H1 (cell line): ENCODE data around the gene CLDN2. TPM values are rescaled to one million over a fixed set of nuclear protein-coding genes. Genes with fewer than 3 reads are reported as not detected.
"Not testable (repeated sequence)": the region's sequence is repeated elsewhere in the genome, so short reads cannot be mapped to it uniquely, and the experiment has no call there.

Source experiments
- CTCF ChIA-PET: fragments of 300-600 bp; sonication (Branson Sonifier 250); formaldehyde crosslinking; loops from one replicate; lab custom pipeline; 2021; ENCODE audit not compliant: partially characterized antibody; lab: Charles Lee
- POLR2A ChIA-PET: fragments of 300-600 bp; sonication (Branson Sonifier 250); formaldehyde crosslinking; loops from one replicate; lab custom pipeline; 2021; ENCODE audit warnings: inconsistent platforms; ENCODE audit not compliant: partially characterized antibody; lab: Charles Lee
- DNase-seq, 2 experiments: peaks; one replicate each; pipeline versions ENCODE4 v3.0.0 to v3.0.0-alpha.2; 2010 to 2022; ENCODE audit warnings: low spot score in 2 of 2, low read depth in 1 of 2, mixed read lengths in 1 of 2
- FAIRE-seq: peaks from 2 replicates; lab custom pipeline; 2011; peaks lifted over from hg19 to GRCh38; lab: Jason Lieb, UNC
- H2AFZ ChIP-seq: 2 replicates; pipeline ENCODE4 v1.8.1; 2012; ENCODE audit warnings: low read length, inconsistent platforms
- H2AK5ac ChIP-seq: 2 replicates; pipeline ENCODE4 v1.6.1; 2013; ENCODE audit warnings: low read depth, low read length
- H2BK120ac ChIP-seq: replicated peaks from 2 replicates; pipeline ENCODE3; 2013; ENCODE audit warnings: low read depth, low read length, inconsistent platforms
- H2BK12ac ChIP-seq: 2 replicates; pipeline ENCODE4 v1.6.1; 2013; ENCODE audit warnings: low read depth, low read length
- H2BK15ac ChIP-seq: 2 replicates; pipeline ENCODE4 v1.6.1; 2013; ENCODE audit warnings: low read length
- H2BK20ac ChIP-seq: 2 replicates; pipeline ENCODE4 v1.6.1; 2013; ENCODE audit warnings: low read length
- H2BK5ac ChIP-seq: 2 replicates; pipeline ENCODE4 v1.6.1; 2013; ENCODE audit warnings: low read depth, low read length
- H3K14ac ChIP-seq: 2 replicates; pipeline ENCODE4 v1.6.1; 2013; ENCODE audit warnings: inconsistent platforms; ENCODE audit not compliant: insufficient read length
- H3K18ac ChIP-seq: 2 replicates; pipeline ENCODE4 v1.6.1; 2013; ENCODE audit warnings: low read length; ENCODE audit errors: extremely low read depth
- H3K23ac ChIP-seq: 2 replicates; pipeline ENCODE4 v1.6.1; 2013; ENCODE audit warnings: inconsistent platforms; ENCODE audit not compliant: insufficient read length
- H3K23me2 ChIP-seq: 2 replicates; pipeline ENCODE4 v1.6.1; 2013; ENCODE audit warnings: low read depth, low read length
- H3K27ac ChIP-seq: 2 replicates; pipeline ENCODE4 v1.6.1; 2011; ENCODE audit warnings: low read depth, low read length, inconsistent platforms
- H3K27me3 ChIP-seq, 4 experiments: replicated peaks in 1 of 4; 1 replicate in 1 of 4; 2 replicates in 3 of 4; pipeline versions ENCODE4 v1.6.1 to v1.8.1; 2011 to 2013; ENCODE audit warnings: low read length in 3 of 4, mild to moderate bottlenecking in 3 of 4, inconsistent platforms in 2 of 4, mixed read lengths in 2 of 4, moderate library complexity in 1 of 4; ENCODE audit not compliant: control insufficient read depth in 3 of 4, insufficient read depth in 3 of 4; ENCODE audit errors: extremely low read depth in 1 of 4
- H3K36me3 ChIP-seq, 4 experiments: 2 replicates each; pipeline versions ENCODE4 v1.6.1 to v1.8.1; 2011 to 2013; ENCODE audit warnings: mild to moderate bottlenecking in 4 of 4, low read length in 3 of 4, moderate library complexity in 2 of 4, control low read depth in 1 of 4, inconsistent platforms in 1 of 4; ENCODE audit not compliant: insufficient read depth in 4 of 4, control insufficient read depth in 2 of 4
- H3K4ac ChIP-seq: replicated peaks from 2 replicates; pipeline ENCODE3; 2013; ENCODE audit warnings: low read length, low read depth, mixed read lengths, inconsistent platforms; ENCODE audit not compliant: insufficient read length
- H3K4me1 ChIP-seq, 4 experiments: replicated peaks in 1 of 4; 1 replicate in 1 of 4; 2 replicates in 3 of 4; pipeline versions ENCODE4 v1.6.1 to v1.8.1; 2011 to 2013; ENCODE audit warnings: low read length in 3 of 4, inconsistent platforms in 2 of 4, mixed read lengths in 1 of 4; ENCODE audit not compliant: insufficient read depth in 4 of 4, control insufficient read depth in 3 of 4
- H3K4me2 ChIP-seq, 2 experiments: 2 replicates each; pipeline versions ENCODE4 v1.6.1 to v1.8.1; 2011 to 2013; ENCODE audit warnings: low read depth in 2 of 2, low read length in 2 of 2, control low read depth in 1 of 2, inconsistent platforms in 1 of 2, mild to moderate bottlenecking in 1 of 2; ENCODE audit not compliant: insufficient read depth in 1 of 2
- H3K4me3 ChIP-seq, 4 experiments: fragments of 200-600, 300-600 bp in 1 of 4; sonication (generic), shearing (Covaris generic), sonication (Bioruptor Twin) in 1 of 4; 2 replicates each; pipeline versions ENCODE4 v1.5.1 to v1.8.1; 2011 to 2016; ENCODE audit warnings: low read length in 4 of 4, low read depth in 3 of 4, control low read depth in 2 of 4, inconsistent platforms in 2 of 4, mild to moderate bottlenecking in 2 of 4, mixed read lengths in 1 of 4, moderate library complexity in 1 of 4; ENCODE audit not compliant: insufficient read depth in 2 of 4; ENCODE audit errors: extremely low read depth in 1 of 4
- H3K56ac ChIP-seq: replicated peaks from 2 replicates; pipeline ENCODE3; 2013; ENCODE audit warnings: low read depth, mild to moderate bottlenecking, mixed read lengths, low read length, inconsistent platforms; ENCODE audit not compliant: insufficient read length
- H3K79me1 ChIP-seq: 2 replicates; pipeline ENCODE4 v1.6.1; 2013; ENCODE audit warnings: low read depth, low read length, control low read depth
- H3K79me2 ChIP-seq, 2 experiments: 2 replicates each; pipeline versions ENCODE4 v1.6.1 to v1.8.1; 2012 to 2013; ENCODE audit warnings: low read length in 2 of 2, mild to moderate bottlenecking in 2 of 2, inconsistent platforms in 1 of 2; ENCODE audit not compliant: insufficient read depth in 2 of 2, control insufficient read depth in 1 of 2
- H3K9ac ChIP-seq, 4 experiments: replicated peaks in 1 of 4; 1 replicate in 1 of 4; 2 replicates in 3 of 4; pipeline versions ENCODE4 v1.6.1 to v1.8.1; 2011 to 2013; ENCODE audit warnings: low read depth in 3 of 4, low read length in 3 of 4, control low read depth in 2 of 4, mild to moderate bottlenecking in 2 of 4, moderate library complexity in 2 of 4, inconsistent platforms in 1 of 4; ENCODE audit errors: extremely low read depth in 1 of 4
- H3K9me3 ChIP-seq, 2 experiments: 2 replicates each; pipeline versions ENCODE4 v1.6.1 to v1.8.1; 2012 to 2013; ENCODE audit warnings: mild to moderate bottlenecking in 2 of 2, moderate library complexity in 2 of 2, control low read depth in 1 of 2, inconsistent platforms in 1 of 2, low read depth in 1 of 2, low read length in 1 of 2, mixed read lengths in 1 of 2; ENCODE audit not compliant: insufficient read depth in 2 of 2
- H4K20me1 ChIP-seq, 2 experiments: replicated peaks in 1 of 2; 2 replicates each; pipeline versions ENCODE3 to v1.8.1; 2011 to 2013; ENCODE audit warnings: inconsistent platforms in 2 of 2, low read length in 2 of 2, mild to moderate bottlenecking in 1 of 2; ENCODE audit not compliant: insufficient read depth in 2 of 2, control insufficient read depth in 1 of 2
- H4K5ac ChIP-seq: 2 replicates; pipeline ENCODE4 v1.6.1; 2013; ENCODE audit warnings: low read length, low read depth, mixed read lengths, inconsistent platforms; ENCODE audit not compliant: insufficient read length
- H4K8ac ChIP-seq: 2 replicates; pipeline ENCODE4 v1.8.0; 2013; ENCODE audit warnings: mild to moderate bottlenecking, moderate library complexity, low read length, inconsistent platforms; ENCODE audit not compliant: insufficient read depth; ENCODE audit errors: extremely low read depth
- H4K91ac ChIP-seq: replicated peaks from 2 replicates; pipeline ENCODE3; 2013; ENCODE audit warnings: low read length, mixed read lengths, inconsistent platforms; ENCODE audit not compliant: insufficient read length
- BRCA1 ChIP-seq: IDR thresholded peaks from 2 replicates; pipeline ENCODE4 v1.6.1; 2012; ENCODE audit warnings: low read depth, low read length, improper control_type of control experiment
- CTCF ChIP-seq, 3 experiments: IDR thresholded peaks; 1 replicate in 2 of 3; 2 replicates in 1 of 3; pipeline versions ENCODE4 v1.5.1 to v1.6.1; 2011; ENCODE audit warnings: low read length in 3 of 3, mild to moderate bottlenecking in 3 of 3, inconsistent platforms in 2 of 3, low read depth in 1 of 3, moderate library complexity in 1 of 3; ENCODE audit not compliant: insufficient read depth in 1 of 3; ENCODE audit errors: control extremely low read depth in 1 of 3
- WGBS, 2 experiments: shearing (Covaris generic) in 1 of 2; methylation state at CpG; one replicate each; pipeline versions ENCODE4 v1.1.6 to v1.1.7; 2013 to 2015; ENCODE audit warnings: low lambda C conversion rate in 2 of 2, mixed read lengths in 2 of 2, inconsistent platforms in 1 of 2, low coverage in 1 of 2, missing lambda C conversion rate in 1 of 2; ENCODE audit not compliant: insufficient replicate concordance in 2 of 2, insufficient coverage in 1 of 2, insufficient read length in 1 of 2; ENCODE audit errors: extremely low coverage in 1 of 2, missing lambda C conversion rate in 1 of 2; 5-methylcytosine and 5-hydroxymethylcytosine counted together
- polyA plus RNA-seq, 7 experiments: library from polyadenylated mRNA; depleted of rRNA in 3 of 7; stranded (reverse) in 5 of 7; unstranded in 2 of 7; fragments of >200 nt in 5 of 7; fragments of 200-250 nt in 2 of 7; gene quantifications; 1 replicate in 5 of 7; 2 replicates in 1 of 7; 4 replicates in 1 of 7; pipeline versions ENCODE4 v1.2.1 to v1.2.3, GENCODE V29; 2011 to 2013; ENCODE audit warnings: missing spikeins in 2 of 7, mixed read lengths in 2 of 7
- total RNA-seq: library from RNA; stranded (reverse); fragmentation: NEBNext Ultra II Directional; extraction: Animal tissue kit (Norgen Biotek cat#: 25700); gene quantifications from 2 replicates; pipeline ENCODE4 v1.2.1, GENCODE V29; 2021

CLDN2 gene
- total and polyA plus RNA-seq, 2 of the 8 experiments (the other 6 are each of a cell fraction or from before 2014, with no cell fraction given), result 0.02 TPM; not detected in 1

- no peak for TF ChIP-seq CTCF (IDR thresholded peaks at IDR 0.05; ENCODE audit: control extremely low read depth in 1 of 3, insufficient read depth in 1 of 3, low read depth in 1 of 3, low read length in 3 of 3)
- TF ChIP-seq BRCA1, result no peak
Measured at GRCh38 chrX:106964290-106964689, 44.1 kb downstream of the CLDN2 start (continued).

- not testable (repeated sequence) for H2BK120ac ChIP-seq, H3K4ac ChIP-seq
Measured at GRCh38 chrX:106966547-106966946, 46.3 kb downstream of the CLDN2 start.

More at GRCh38 chrX:106966547-106966946, 46.3 kb downstream of the CLDN2 start:
- H3K36me3 ChIP-seq, H4K20me1 ChIP-seq, H3K56ac ChIP-seq, H2BK20ac ChIP-seq, H3K18ac ChIP-seq, H3K14ac ChIP-seq, H2BK12ac ChIP-seq, H3K4me2 ChIP-seq, H3K27me3 ChIP-seq, H3K4me3 ChIP-seq, H3K23ac ChIP-seq, H3K79me1 ChIP-seq, H3K79me2 ChIP-seq, FAIRE-seq, H2BK15ac ChIP-seq, H3K4me1 ChIP-seq, H3K9me3 ChIP-seq, POLR2A ChIA-PET, H2AK5ac ChIP-seq, H2AFZ ChIP-seq, H3K9ac ChIP-seq, H4K91ac ChIP-seq, H2BK5ac ChIP-seq, H4K5ac ChIP-seq, H3K23me2 ChIP-seq, H3K27ac ChIP-seq: not testable (repeated sequence)
- DNase-seq, result peak in 1 of 2 experiments; percentile 3
- H4K8ac ChIP-seq, result peak overlapping the region; percentile 25; the same call in 1 of the 2 replicates
- 86% methylated on average over 1 of the region's 6 CpGs; no CpG with 5 or more reads in 1 of the 2 experiments for WGBS, 2 experiments
- CTCF ChIA-PET, result interaction anchor here (1.1 kb wide), 1 partner anchor 73 kb away, joined by 3 read pairs; no protein-coding TSS in a partner anchor
